ENCODE data around the gene SLC4A1AP. TPM values are rescaled to one million over a fixed set of nuclear protein-coding genes. Genes with fewer than 3 reads are reported as not detected.

SLC4A1AP gene
- total RNA-seq, 5 donors from 2014 or later (not counting 1 experiment from before 2014, with no cell fraction given), result 21.1 to 24.2 (median 21.8) TPM

DNA sequence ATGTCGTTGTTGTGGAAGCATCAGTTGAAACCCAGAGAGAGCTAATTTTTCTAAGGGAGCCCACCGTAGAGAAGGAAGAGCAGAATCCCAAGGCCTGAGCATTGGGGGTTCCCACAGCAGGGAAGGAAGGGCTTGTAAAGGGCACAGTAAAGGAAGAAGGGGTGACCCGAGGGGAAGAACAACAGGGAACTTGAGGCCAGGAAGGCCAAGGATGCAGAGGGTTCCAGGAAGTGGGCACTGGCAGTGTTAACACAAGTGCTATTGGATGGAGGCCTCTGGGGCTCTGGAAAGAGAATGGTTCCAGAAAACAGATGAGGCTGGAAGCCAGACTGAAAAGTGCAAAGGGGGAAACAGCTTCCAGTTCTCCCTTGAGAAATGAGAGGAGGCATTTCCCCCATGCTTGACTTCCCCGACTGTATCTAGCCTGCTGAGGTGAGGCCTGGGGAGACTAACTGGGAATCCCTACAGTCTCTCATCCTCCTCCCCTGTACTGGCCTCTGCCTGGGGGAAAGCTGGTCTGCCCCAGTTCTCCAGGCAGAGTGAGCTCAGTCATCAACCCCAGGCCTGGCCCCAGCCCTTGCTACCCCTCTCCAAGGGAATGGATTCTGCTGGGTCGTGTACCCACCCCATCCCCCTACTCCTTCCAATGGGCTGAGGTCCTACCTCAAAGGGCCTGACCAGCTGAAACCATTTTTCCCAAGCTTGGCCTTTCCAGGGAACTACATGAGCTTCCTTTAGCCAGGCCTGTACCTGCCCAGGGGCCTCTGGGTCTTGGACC is 64.6 kb downstream of the SLC4A1AP start:
- ChIA-PET POLR2A (no interaction called here), CTCF (interaction anchor here in 1 of 2 donors (0.7 kb wide), 1 partner anchor 24 kb away, joined by 3 read pairs; no protein-coding TSS in a partner anchor)
- 85% methylated on average over 2 of the region's 5 CpGs for WGBS (ENCODE audit: insufficient coverage)
- Mint-ChIP-seq H3K9me3 (no peaks in the 10 kb centered on the region), H3K4me3 (peak overlapping the region in 1 of 3 donors; percentile 10), H3K27ac (no peak overlapping the region), H3K4me1 (peaks cover 0 to 17% (median 10%) of the 10 kb centered on the region in 3 donors), H3K36me3 (no peaks in the 10 kb centered on the region), H3K27me3 (no peaks in the 10 kb centered on the region)
- no peaks in the 10 kb centered on the region for H3K36me3 ChIP-seq (ENCODE audit: control insufficient read depth in 2 of 2, extremely low read depth in 1 of 2, insufficient read depth in 1 of 2, low read length in 1 of 2)
- H3K4me3 ChIP-seq (ENCODE audit: control insufficient read depth in 1 of 2, extremely low read depth in 1 of 2, low read length in 1 of 2), result no peak overlapping the region
- no peak for ATAC-seq (replicated peaks in 1 of 4)
- no peaks in the 10 kb centered on the region for H3K27me3 ChIP-seq (replicated peaks in 1 of 2; ENCODE audit: control insufficient read depth in 2 of 2, extremely low read depth in 1 of 2, insufficient read depth in 2 of 2, low read length in 1 of 2)
- peaks cover 0 to 7% of the 10 kb centered on the region in 2 experiments for H3K4me1 ChIP-seq (ENCODE audit: control insufficient read depth in 1 of 2, extremely low read depth in 1 of 2, insufficient read depth in 2 of 2, low read length in 2 of 2)
- no peak for DNase-seq
- no peak overlapping the region for H3K27ac ChIP-seq (ENCODE audit: low read length)
- H3K9me3 ChIP-seq, result no peaks in the 10 kb centered on the region

DNA sequence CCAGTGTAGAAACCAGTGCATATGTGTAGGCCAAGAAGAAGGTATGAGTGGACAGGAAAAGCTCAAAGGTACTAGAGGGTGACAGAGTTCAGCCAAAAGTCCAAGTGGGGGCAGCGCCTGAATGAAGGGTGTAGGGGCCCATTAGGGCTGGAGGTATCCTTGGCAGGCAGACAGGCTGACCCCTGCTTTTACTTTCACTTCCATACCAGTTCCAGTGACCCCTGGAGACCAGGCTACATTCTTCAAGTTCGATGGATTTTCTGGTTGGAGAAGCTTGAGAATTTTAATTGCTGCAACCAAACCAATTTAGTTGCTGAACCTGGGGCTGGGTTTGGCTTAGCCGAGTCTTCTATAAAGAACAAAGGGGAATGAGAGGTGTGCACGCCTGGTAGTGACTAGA is 65.5 kb downstream of the SLC4A1AP start:
- Histone ChIP-seq H3K9me3 (no peaks in the 10 kb centered on the region), H3K36me3 (ENCODE audit: control insufficient read depth in 2 of 2, extremely low read depth in 1 of 2, insufficient read depth in 1 of 2, low read length in 1 of 2) (no peaks in the 10 kb centered on the region), H3K27ac (ENCODE audit: low read length) (no peak overlapping the region), H3K4me1 (ENCODE audit: control insufficient read depth in 1 of 2, extremely low read depth in 1 of 2, insufficient read depth in 2 of 2, low read length in 2 of 2) (peaks cover 0 to 7% of the 10 kb centered on the region in 2 experiments), H3K4me3 (ENCODE audit: control insufficient read depth in 1 of 2, extremely low read depth in 1 of 2, low read length in 1 of 2) (no peak overlapping the region), H3K27me3 (replicated peaks in 1 of 2; ENCODE audit: control insufficient read depth in 2 of 2, extremely low read depth in 1 of 2, insufficient read depth in 2 of 2, low read length in 1 of 2) (no peaks in the 10 kb centered on the region)
- H3K27me3 Mint-ChIP-seq, result no peaks in the 10 kb centered on the region
- ChIA-PET POLR2A (no interaction called here), CTCF (no interaction called here)
- peaks cover 0 to 17% (median 10%) of the 10 kb centered on the region in 3 donors for H3K4me1 Mint-ChIP-seq
- WGBS (ENCODE audit: insufficient coverage), result 100% methylated on average over 1 of the region's 4 CpGs
- no peaks in the 10 kb centered on the region for H3K36me3 Mint-ChIP-seq
- no peaks in the 10 kb centered on the region for H3K9me3 Mint-ChIP-seq
- ATAC-seq (replicated peaks in 1 of 4) (no peak), DNase-seq (no peak)
- H3K27ac Mint-ChIP-seq, result no peak overlapping the region
- H3K4me3 Mint-ChIP-seq, result no peak overlapping the region

DNA sequence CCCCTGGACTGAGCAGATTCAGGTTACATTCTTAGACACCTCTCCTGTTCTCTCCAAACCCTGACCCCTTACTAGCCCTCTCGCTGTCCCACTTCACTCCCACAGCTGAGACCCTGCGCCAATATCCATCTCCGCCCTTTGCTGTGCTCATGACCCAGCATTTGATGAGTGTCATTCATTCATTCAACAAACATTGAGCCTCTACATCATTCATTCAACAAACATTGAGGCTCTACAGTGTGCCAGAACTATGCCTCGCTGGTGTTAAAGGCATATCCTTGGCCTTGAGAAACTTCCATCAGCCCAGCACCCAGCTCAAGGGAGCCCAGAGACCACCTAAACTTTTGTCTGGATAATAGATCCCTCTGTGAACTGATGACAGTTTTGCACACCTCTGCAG is 65.9 kb downstream of the SLC4A1AP start:
- H3K27me3 Mint-ChIP-seq, result no peaks in the 10 kb centered on the region
- H3K4me3 ChIP-seq (ENCODE audit: control insufficient read depth in 1 of 2, extremely low read depth in 1 of 2, low read length in 1 of 2), result no peak overlapping the region
- no peaks in the 10 kb centered on the region for H3K36me3 Mint-ChIP-seq
- CTCF ChIA-PET, result no interaction called here
- H3K4me1 ChIP-seq (ENCODE audit: control insufficient read depth in 1 of 2, extremely low read depth in 1 of 2, insufficient read depth in 2 of 2, low read length in 2 of 2), result peaks cover 0 to 7% of the 10 kb centered on the region in 2 experiments
- POLR2A ChIA-PET, result no interaction called here
- no peak for ATAC-seq (replicated peaks in 1 of 4)
- no peak overlapping the region for H3K27ac Mint-ChIP-seq
- H3K36me3 ChIP-seq (ENCODE audit: control insufficient read depth in 2 of 2, extremely low read depth in 1 of 2, insufficient read depth in 1 of 2, low read length in 1 of 2), result no peaks in the 10 kb centered on the region
- WGBS (ENCODE audit: insufficient coverage), result 90% methylated on average over 4 of the region's 4 CpGs
- H3K9me3 ChIP-seq, result no peaks in the 10 kb centered on the region
- no peak overlapping the region for H3K27ac ChIP-seq (ENCODE audit: low read length)
- no peaks in the 10 kb centered on the region for H3K27me3 ChIP-seq (replicated peaks in 1 of 2; ENCODE audit: control insufficient read depth in 2 of 2, extremely low read depth in 1 of 2, insufficient read depth in 2 of 2, low read length in 1 of 2)
- DNase-seq, result no peak
- H3K9me3 Mint-ChIP-seq, result no peaks in the 10 kb centered on the region
- peaks cover 3 to 17% (median 10%) of the 10 kb centered on the region in 3 donors for H3K4me1 Mint-ChIP-seq
- no peak overlapping the region for H3K4me3 Mint-ChIP-seq

DNA sequence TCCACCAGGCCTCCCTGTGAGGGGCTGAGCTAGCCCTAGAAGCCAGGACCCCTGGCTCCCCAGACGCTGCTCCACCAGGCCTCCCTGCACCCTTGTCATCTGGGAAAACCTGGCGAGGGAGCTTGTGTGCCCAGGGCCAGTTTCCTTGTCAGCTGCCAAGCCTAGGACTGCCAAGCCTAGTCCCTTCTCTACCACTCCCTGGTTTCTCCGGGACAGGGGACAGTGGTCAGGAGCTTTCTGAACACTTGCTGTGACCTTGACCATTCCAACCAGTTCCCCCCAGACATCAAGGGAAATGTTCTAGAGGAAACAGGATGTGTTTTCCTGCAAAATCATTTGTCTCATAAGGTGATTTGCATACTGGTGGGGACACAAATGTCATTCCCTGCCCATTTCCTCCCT is 66.6 kb downstream of the SLC4A1AP start:
- Histone ChIP-seq H3K9me3 (no peaks in the 10 kb centered on the region), H3K4me3 (ENCODE audit: control insufficient read depth in 1 of 2, extremely low read depth in 1 of 2, low read length in 1 of 2) (no peak overlapping the region), H3K27ac (ENCODE audit: low read length) (no peak overlapping the region), H3K27me3 (replicated peaks in 1 of 2; ENCODE audit: control insufficient read depth in 2 of 2, extremely low read depth in 1 of 2, insufficient read depth in 2 of 2, low read length in 1 of 2) (peaks cover 0 to 3% of the 10 kb centered on the region in 2 experiments), H3K36me3 (ENCODE audit: control insufficient read depth in 2 of 2, extremely low read depth in 1 of 2, insufficient read depth in 1 of 2, low read length in 1 of 2) (no peaks in the 10 kb centered on the region), H3K4me1 (ENCODE audit: control insufficient read depth in 1 of 2, extremely low read depth in 1 of 2, insufficient read depth in 2 of 2, low read length in 2 of 2) (peaks cover 4 to 7% of the 10 kb centered on the region in 2 experiments)
- Mint-ChIP-seq H3K9me3 (no peaks in the 10 kb centered on the region), H3K27ac (no peak overlapping the region), H3K27me3 (no peaks in the 10 kb centered on the region), H3K4me3 (no peak overlapping the region), H3K4me1 (peaks cover 7 to 22% (median 14%) of the 10 kb centered on the region in 3 donors), H3K36me3 (no peaks in the 10 kb centered on the region)
- POLR2A ChIA-PET, result no interaction called here
- WGBS (ENCODE audit: insufficient coverage), result 75% methylated on average over 2 of the region's 3 CpGs
- CTCF ChIA-PET, result no interaction called here
- no peak for DNase-seq
- ATAC-seq (replicated peaks in 1 of 4), result no peak

DNA sequence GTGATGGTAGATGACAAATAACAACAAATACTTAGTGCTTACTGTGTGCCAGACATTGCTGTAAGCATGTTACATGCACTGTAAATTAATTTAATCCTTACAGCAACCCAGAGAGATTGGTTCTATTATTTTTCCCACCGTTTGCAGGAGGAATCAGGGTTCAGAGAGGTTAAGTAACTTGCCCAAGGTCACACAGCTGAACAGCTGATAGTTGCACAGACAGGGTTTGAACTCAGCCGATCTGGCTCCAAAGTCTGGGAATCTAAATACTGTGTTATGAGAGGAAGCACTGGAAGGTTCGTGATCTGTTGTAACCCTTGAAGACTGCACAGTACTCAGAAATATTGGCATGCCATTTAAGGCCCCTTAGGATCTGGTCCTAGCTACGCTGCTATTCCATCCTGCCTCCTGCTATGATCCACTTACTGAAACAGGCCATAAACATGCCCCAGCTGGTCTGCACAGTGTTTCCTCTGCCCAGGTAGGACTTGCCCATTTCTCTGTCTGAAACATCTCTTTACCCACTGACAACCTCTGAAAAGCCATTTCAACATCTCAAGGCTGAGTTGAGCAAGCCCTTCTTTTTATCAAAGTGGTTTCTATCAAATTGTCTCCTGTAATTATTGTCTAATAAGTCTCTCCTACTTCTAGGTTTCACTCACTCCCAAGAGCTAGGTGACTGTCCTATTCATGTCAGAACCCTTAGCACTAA is 67.4 kb downstream of the SLC4A1AP start:
- ChIA-PET CTCF (interaction anchor here in 1 of 2 donors (0.6 kb wide), 1 partner anchor 12 kb away, joined by 4 read pairs; no protein-coding TSS in a partner anchor), POLR2A (no interaction called here)
- WGBS (ENCODE audit: insufficient coverage), result 74% methylated on average over 4 of the region's 4 CpGs

DNA sequence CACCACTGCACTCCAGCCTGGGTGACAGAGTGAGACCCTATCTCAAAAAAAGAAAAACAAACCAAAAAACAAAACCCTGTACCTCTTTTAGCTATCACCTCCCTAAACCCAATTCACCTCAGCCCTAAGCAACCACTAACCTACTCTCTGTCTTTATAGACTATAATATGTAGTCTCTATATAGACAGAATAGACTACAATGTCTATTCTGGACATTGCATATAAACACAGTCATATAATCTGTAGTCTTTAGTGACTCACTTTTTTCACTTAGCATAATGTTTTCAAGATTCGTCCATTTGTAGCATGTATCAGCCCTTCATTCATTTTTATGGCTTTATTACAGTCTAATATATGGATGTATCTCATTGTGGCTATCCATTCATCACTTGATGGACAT is 70.6 kb downstream of the SLC4A1AP start:
- H3K4me3 Mint-ChIP-seq, result peak overlapping the region in 2 of 3 donors; percentile 13 to 29

More for the DNA sequence above, 67.4 kb downstream of the SLC4A1AP start:
- ATAC-seq (replicated peaks in 1 of 4) (no peak), DNase-seq (no peak)
- Histone ChIP-seq H3K27ac (ENCODE audit: low read length) (no peak overlapping the region), H3K4me1 (ENCODE audit: control insufficient read depth in 1 of 2, extremely low read depth in 1 of 2, insufficient read depth in 2 of 2, low read length in 2 of 2) (peaks cover 7 to 12% of the 10 kb centered on the region in 2 experiments), H3K27me3 (replicated peaks in 1 of 2; ENCODE audit: control insufficient read depth in 2 of 2, extremely low read depth in 1 of 2, insufficient read depth in 2 of 2, low read length in 1 of 2) (peaks cover 0 to 8% of the 10 kb centered on the region in 2 experiments), H3K36me3 (ENCODE audit: control insufficient read depth in 2 of 2, extremely low read depth in 1 of 2, insufficient read depth in 1 of 2, low read length in 1 of 2) (no peaks in the 10 kb centered on the region), H3K9me3 (no peaks in the 10 kb centered on the region), H3K4me3 (ENCODE audit: control insufficient read depth in 1 of 2, extremely low read depth in 1 of 2, low read length in 1 of 2) (no peak overlapping the region)
- Mint-ChIP-seq H3K4me1 (peaks cover 11 to 27% (median 18%) of the 10 kb centered on the region in 3 donors), H3K9me3 (no peaks in the 10 kb centered on the region), H3K36me3 (no peaks in the 10 kb centered on the region), H3K27me3 (no peaks in the 10 kb centered on the region), H3K4me3 (no peak overlapping the region), H3K27ac (no peak overlapping the region)

More for the DNA sequence above, 70.6 kb downstream of the SLC4A1AP start:
- no peaks in the 10 kb centered on the region for H3K9me3 ChIP-seq
- H3K36me3 ChIP-seq (ENCODE audit: control insufficient read depth in 2 of 2, extremely low read depth in 1 of 2, insufficient read depth in 1 of 2, low read length in 1 of 2), result no peaks in the 10 kb centered on the region
- ChIA-PET POLR2A (no interaction called here), CTCF (no interaction called here)
- H3K4me1 Mint-ChIP-seq, result peaks cover 8 to 17% (median 15%) of the 10 kb centered on the region in 3 donors
- no peak overlapping the region for H3K4me3 ChIP-seq (ENCODE audit: control insufficient read depth in 1 of 2, extremely low read depth in 1 of 2, low read length in 1 of 2)
- no peaks in the 10 kb centered on the region for H3K9me3 Mint-ChIP-seq
- no peaks in the 10 kb centered on the region for H3K36me3 Mint-ChIP-seq
- H3K27me3 Mint-ChIP-seq, result no peaks in the 10 kb centered on the region
- H3K27ac Mint-ChIP-seq, result peak overlapping the region in 1 of 2 donors; percentile 58
- peaks cover 0 to 16% of the 10 kb centered on the region in 2 experiments for H3K4me1 ChIP-seq (ENCODE audit: control insufficient read depth in 1 of 2, extremely low read depth in 1 of 2, insufficient read depth in 2 of 2, low read length in 2 of 2)
- DNase-seq (no peak), ATAC-seq (replicated peaks in 1 of 4) (no peak)
- H3K27ac ChIP-seq (ENCODE audit: low read length), result no peak overlapping the region
- WGBS (ENCODE audit: insufficient coverage), result no CpG with 5 or more reads among the region's 1 CpG
- peaks cover 0 to 8% of the 10 kb centered on the region in 2 experiments for H3K27me3 ChIP-seq (replicated peaks in 1 of 2; ENCODE audit: control insufficient read depth in 2 of 2, extremely low read depth in 1 of 2, insufficient read depth in 2 of 2, low read length in 1 of 2)
